Lung (tissue), 12 donors: ENCODE measurements around the gene SRPK3. TPM values are rescaled to one million over a fixed set of nuclear protein-coding genes. Genes with fewer than 3 reads are reported as not detected.
"Not testable (repeated sequence)": the region's sequence is repeated elsewhere in the genome, so short reads cannot be mapped to it uniquely, and the experiment has no call there.

Source experiments
- ATAC-seq: fragments of 200-7000 bp; cut with Tn5 transposase; one replicate; pipeline ENCODE4 v1.9.1; 2020; ENCODE audit warnings: moderate number of reproducible peaks; ENCODE audit not compliant: insufficient read depth, low FRiP score
- DNase-seq, 3 donors: peaks; one replicate each; pipeline ENCODE4 v3.0.0-alpha.2; 2013 to 2017
- H3K27ac ChIP-seq, 2 donors: one replicate each; pipeline ENCODE4 v1.5.1; 2013; ENCODE audit warnings: mild to moderate bottlenecking in 2 of 2, moderate library complexity in 2 of 2, control low read depth in 1 of 2, inconsistent platforms in 1 of 2, low read depth in 1 of 2, low read length in 1 of 2
- H3K27me3 ChIP-seq, 3 donors: one replicate each; pipeline ENCODE4 v1.5.1; 2013; ENCODE audit warnings: low read length in 2 of 3; ENCODE audit not compliant: control insufficient read depth in 3 of 3, insufficient read depth in 3 of 3
- H3K36me3 ChIP-seq, 4 donors: one replicate each; pipeline ENCODE4 v1.5.1; 2013; ENCODE audit warnings: low read length in 4 of 4, mild to moderate bottlenecking in 1 of 4, moderate library complexity in 1 of 4; ENCODE audit not compliant: control insufficient read depth in 4 of 4, insufficient read depth in 4 of 4
- H3K4me1 ChIP-seq, 5 donors: one replicate each; pipeline ENCODE4 v1.5.1; 2013; ENCODE audit warnings: low read length in 5 of 5, mild to moderate bottlenecking in 2 of 5, moderate library complexity in 1 of 5; ENCODE audit not compliant: control insufficient read depth in 5 of 5, insufficient read depth in 5 of 5
- H3K4me3 ChIP-seq: one replicate; pipeline ENCODE4 v1.5.1; 2013; ENCODE audit warnings: mild to moderate bottlenecking, control low read depth, moderate library complexity
- H3K9ac ChIP-seq, 2 donors: one replicate each; pipeline ENCODE4 v1.5.1; 2013; ENCODE audit warnings: low read length in 2 of 2, control low read depth in 1 of 2; ENCODE audit not compliant: insufficient read depth in 1 of 2
- H3K9me3 ChIP-seq, 4 donors: one replicate each; pipeline ENCODE4 v1.5.1; 2013; ENCODE audit warnings: low read length in 3 of 4, mild to moderate bottlenecking in 1 of 4, moderate library complexity in 1 of 4; ENCODE audit not compliant: control insufficient read depth in 4 of 4, insufficient read depth in 3 of 4
- WGBS, 2 donors: extraction: QIAGEN DNeasy Blood & Tissue Kit; methylation state at CpG; one replicate each; pipeline ENCODE4 v1.1.7; 2013; 5-methylcytosine and 5-hydroxymethylcytosine counted together
- polyA plus RNA-seq, 2 donors: library from polyadenylated mRNA; stranded (reverse); fragments of 200-250 nt; gene quantifications; one replicate each; pipeline ENCODE4 v1.2.1, GENCODE V29; 2013
- total RNA-seq, 2 donors: library from RNA; depleted of rRNA in 1 of 2; stranded (reverse); fragments of >200 nt in 1 of 2; gene quantifications; one replicate each; pipeline ENCODE4 v1.2.1, GENCODE V29; 2014 to 2021
- TF ChIP-seq, protein P1 (sequence below): IDR thresholded peaks from 2 replicates; pipeline ENCODE4 v1.5.1; 2012; ENCODE audit warnings: mild to moderate bottlenecking; ENCODE audit errors: control extremely low read depth, extremely low read depth
- donor health status: control.
- donor health status: control.
- donor health status: Bipolar disorder and iron deficiency.
- donor health status: healthy.
- donor health status: DM: yes; HTN: yes; CAD: no.

SRPK3 gene
- total and polyA plus RNA-seq, 4 donors = 0.04 to 0.23 (median 0.15) TPM

- Histone ChIP-seq H3K27me3 (no peaks in the 10 kb centered on the region), H3K27ac (peak overlapping the region in 1 of 2 donors; percentile 20), H3K9ac (no peak overlapping the region), H3K4me3 (no peak overlapping the region), H3K36me3 (peaks cover 0 to 2% (median 0%) of the 10 kb centered on the region in 4 donors), H3K9me3 (peaks cover 0 to 7% (median 0%) of the 10 kb centered on the region in 4 donors), H3K4me1 (peaks cover 0 to 2% (median 0%) of the 10 kb centered on the region in 5 donors)
- 13 to 29% methylated on average over 12 to 38 of the region's 38 CpGs for WGBS, 2 donors
- TF ChIP-seq, protein P1, sequence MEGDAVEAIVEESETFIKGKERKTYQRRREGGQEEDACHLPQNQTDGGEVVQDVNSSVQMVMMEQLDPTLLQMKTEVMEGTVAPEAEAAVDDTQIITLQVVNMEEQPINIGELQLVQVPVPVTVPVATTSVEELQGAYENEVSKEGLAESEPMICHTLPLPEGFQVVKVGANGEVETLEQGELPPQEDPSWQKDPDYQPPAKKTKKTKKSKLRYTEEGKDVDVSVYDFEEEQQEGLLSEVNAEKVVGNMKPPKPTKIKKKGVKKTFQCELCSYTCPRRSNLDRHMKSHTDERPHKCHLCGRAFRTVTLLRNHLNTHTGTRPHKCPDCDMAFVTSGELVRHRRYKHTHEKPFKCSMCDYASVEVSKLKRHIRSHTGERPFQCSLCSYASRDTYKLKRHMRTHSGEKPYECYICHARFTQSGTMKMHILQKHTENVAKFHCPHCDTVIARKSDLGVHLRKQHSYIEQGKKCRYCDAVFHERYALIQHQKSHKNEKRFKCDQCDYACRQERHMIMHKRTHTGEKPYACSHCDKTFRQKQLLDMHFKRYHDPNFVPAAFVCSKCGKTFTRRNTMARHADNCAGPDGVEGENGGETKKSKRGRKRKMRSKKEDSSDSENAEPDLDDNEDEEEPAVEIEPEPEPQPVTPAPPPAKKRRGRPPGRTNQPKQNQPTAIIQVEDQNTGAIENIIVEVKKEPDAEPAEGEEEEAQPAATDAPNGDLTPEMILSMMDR = no peak
- no peak for ATAC-seq
- DNase-seq = peak in 2 of 3 donors; percentile 14 to 49
These were observed 36.4 kb upstream of the SRPK3 start for GRCh38 chrX:153744210-153745066.

- not testable (repeated sequence) for H3K27me3 ChIP-seq, H3K36me3 ChIP-seq, H3K27ac ChIP-seq, H3K9ac ChIP-seq, H3K4me1 ChIP-seq, H3K9me3 ChIP-seq, H3K4me3 ChIP-seq, DNase-seq, ATAC-seq
- whole genome bisulfite sequencing, 2 donors = 28 to 47% methylated on average over 7 to 12 of the region's 12 CpGs
These were observed 35.8 kb upstream of the SRPK3 start for GRCh38 chrX:153745067-153745433.

- no peaks in the 10 kb centered on the region for H3K36me3 ChIP-seq
- H3K4me1 ChIP-seq = peaks cover 0 to 2% (median 0%) of the 10 kb centered on the region in 5 donors
- peaks cover 0 to 5% (median 0%) of the 10 kb centered on the region in 4 donors for H3K9me3 ChIP-seq
- H3K27me3 ChIP-seq = no peaks in the 10 kb centered on the region
- ATAC-seq = no peak
- no peak for DNase-seq
- no peak overlapping the region for H3K9ac ChIP-seq
- TF ChIP-seq, protein P1 = no peak
- 84 to 87% methylated on average over 3 of the region's 3 CpGs for WGBS, 2 donors
- H3K4me3 ChIP-seq = no peak overlapping the region
- no peak overlapping the region for H3K27ac ChIP-seq
These were observed 34.5 kb upstream of the SRPK3 start for GRCh38 chrX:153746359-153746758.

DNA sequence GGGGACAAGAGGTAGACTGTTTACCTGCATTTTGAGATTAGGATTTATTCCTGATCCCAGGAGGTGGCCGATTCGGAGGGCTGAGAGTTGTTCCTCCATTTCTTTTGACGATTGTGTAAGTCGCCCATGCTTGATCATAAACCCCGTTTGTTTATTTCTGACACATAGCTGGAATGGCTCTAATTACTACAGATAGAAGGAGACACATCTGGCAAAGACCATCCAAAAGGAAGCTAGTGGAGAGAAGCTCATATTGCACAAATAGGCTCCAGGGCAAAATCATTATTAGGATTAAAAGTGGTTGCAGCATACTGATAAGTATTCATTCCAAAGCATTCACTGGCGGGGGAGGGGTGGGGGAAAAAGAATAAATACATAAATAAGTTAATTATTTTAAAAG is 33.9 kb upstream of the SRPK3 start:
- not testable (repeated sequence) for H3K9ac ChIP-seq

GRCh38 chrX:153749017-153749416 is 31.8 kb upstream of the SRPK3 start:
- H3K9me3 ChIP-seq, H3K36me3 ChIP-seq, H3K4me1 ChIP-seq, ATAC-seq, H3K27ac ChIP-seq, H3K4me3 ChIP-seq, H3K9ac ChIP-seq, H3K27me3 ChIP-seq, DNase-seq: not testable (repeated sequence)
- 84 to 87% methylated on average over 7 of the region's 7 CpGs for whole genome bisulfite sequencing, 2 donors

More for the DNA sequence above, 33.9 kb upstream of the SRPK3 start:
- not testable (repeated sequence) for H3K27ac ChIP-seq, H3K4me1 ChIP-seq, H3K36me3 ChIP-seq, ATAC-seq, H3K4me3 ChIP-seq, DNase-seq, H3K27me3 ChIP-seq, H3K9me3 ChIP-seq
- WGBS, 2 donors = 70 to 81% methylated on average over 6 of the region's 6 CpGs
